Activated naive CD8-positive, alpha-beta T cell treated with anti-CD3 and anti-CD28 coated beads, Interleukin-2, amount 10 ng/mL, durations not matched to agents 7 days and 5 days (primary cell): ENCODE data around the gene TGM4. TPM values are rescaled to one million over a fixed set of nuclear protein-coding genes. Genes with fewer than 3 reads are reported as not detected.

ENCODE experiments used
- ATAC-seq: fragments of 150-1000 bp; cut with Tn5 transposase; one replicate; pipeline ENCODE4 v1.10.0; 2021; ENCODE audit warnings: low read depth, moderate library complexity
- POLR2A ChIA-PET: fragments of 350-600 bp; sonication (Branson Sonifier 250); formaldehyde crosslinking; loops from one replicate; lab custom pipeline; 2021; ENCODE audit warnings: antibody characterized with exemption; lab: Charles Lee
- DNase-seq: peaks from one replicate; pipeline ENCODE4 v3.0.0; 2021
- H3K27ac Mint-ChIP-seq: one replicate; pipeline ENCODE4 v1.8.0; 2022; ENCODE audit warnings: mild to moderate bottlenecking, mixed read lengths
- H3K27me3 Mint-ChIP-seq: one replicate; pipeline ENCODE4 v1.8.0; 2022; ENCODE audit warnings: mild to moderate bottlenecking, moderate library complexity, mixed read lengths
- H3K36me3 Mint-ChIP-seq: one replicate; pipeline ENCODE4 v1.8.0; 2021; ENCODE audit warnings: mild to moderate bottlenecking, mixed read lengths
- H3K4me1 Mint-ChIP-seq: one replicate; pipeline ENCODE4 v1.8.0; 2021; ENCODE audit warnings: mixed read lengths
- H3K4me3 Mint-ChIP-seq: one replicate; pipeline ENCODE4 v1.8.0; 2022; ENCODE audit warnings: mild to moderate bottlenecking, moderate library complexity, mixed read lengths
- H3K9me3 Mint-ChIP-seq: one replicate; pipeline ENCODE4 v1.8.0; 2021; ENCODE audit warnings: mixed read lengths
- total RNA-seq, 2 experiments: library from RNA; stranded (reverse); gene quantifications; one replicate each; pipeline ENCODE4 v1.2.3, GENCODE V29; 2021

TGM4 gene
- total RNA-seq, 2 experiments from 2014 or later: not detected

DNA sequence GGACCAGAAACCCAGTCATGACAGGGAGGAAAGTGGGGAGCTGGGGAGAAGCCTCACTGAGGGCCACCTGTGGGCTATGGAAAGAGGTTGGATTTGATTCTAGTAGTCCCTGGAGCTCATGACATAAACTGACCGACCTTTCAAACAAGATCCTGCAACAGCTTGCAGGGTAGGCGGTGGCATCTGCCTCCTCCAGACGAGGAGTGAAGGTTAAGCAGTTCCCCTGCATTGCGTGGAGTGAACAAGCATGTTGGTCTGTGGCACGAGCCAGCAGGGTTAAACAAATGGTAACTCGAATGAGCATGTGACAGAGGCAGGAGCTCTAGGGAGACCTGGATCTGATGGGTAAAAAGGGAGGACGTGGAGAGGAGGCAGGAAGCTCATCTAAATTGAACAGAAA is 12.7 kb downstream of the TGM4 start:
- DNase-seq: no peak
- ATAC-seq: no peak
- H3K4me1 Mint-ChIP-seq: peaks cover 3% of the 10 kb centered on the region
- no peak overlapping the region for H3K27ac Mint-ChIP-seq
- no peaks in the 10 kb centered on the region for H3K9me3 Mint-ChIP-seq
- H3K4me3 Mint-ChIP-seq: no peak overlapping the region
- no peaks in the 10 kb centered on the region for H3K36me3 Mint-ChIP-seq
- H3K27me3 Mint-ChIP-seq: peaks cover 13% of the 10 kb centered on the region
- POLR2A ChIA-PET: no interaction called here

DNA sequence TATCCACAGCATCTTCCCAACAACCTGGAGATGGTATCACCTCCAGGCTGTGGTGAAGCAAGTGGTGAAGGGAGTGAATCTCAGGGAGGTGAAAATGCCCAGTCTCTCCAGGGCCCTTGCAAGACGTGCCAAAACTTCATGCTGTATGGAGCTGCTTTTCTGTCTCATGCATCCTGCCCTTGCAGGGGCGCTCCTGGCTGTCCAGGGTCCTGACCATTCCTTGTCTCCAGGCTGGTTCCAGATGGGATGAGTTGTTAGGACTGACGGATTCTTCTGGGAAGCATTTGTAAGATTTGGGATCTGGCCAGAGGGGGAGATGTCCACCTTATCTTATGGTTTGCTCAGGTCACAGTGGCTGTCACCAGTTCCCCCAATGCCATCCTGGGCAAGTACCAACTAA is 15.8 kb downstream of the TGM4 start:
- no peak for ATAC-seq
- no peak overlapping the region for H3K27ac Mint-ChIP-seq
- POLR2A ChIA-PET: no interaction called here
- H3K36me3 Mint-ChIP-seq: no peaks in the 10 kb centered on the region
- H3K27me3 Mint-ChIP-seq: peaks cover 13% of the 10 kb centered on the region
- no peaks in the 10 kb centered on the region for H3K9me3 Mint-ChIP-seq
- H3K4me1 Mint-ChIP-seq: peaks cover 3% of the 10 kb centered on the region
- H3K4me3 Mint-ChIP-seq: no peak overlapping the region
- DNase-seq: no peak

DNA sequence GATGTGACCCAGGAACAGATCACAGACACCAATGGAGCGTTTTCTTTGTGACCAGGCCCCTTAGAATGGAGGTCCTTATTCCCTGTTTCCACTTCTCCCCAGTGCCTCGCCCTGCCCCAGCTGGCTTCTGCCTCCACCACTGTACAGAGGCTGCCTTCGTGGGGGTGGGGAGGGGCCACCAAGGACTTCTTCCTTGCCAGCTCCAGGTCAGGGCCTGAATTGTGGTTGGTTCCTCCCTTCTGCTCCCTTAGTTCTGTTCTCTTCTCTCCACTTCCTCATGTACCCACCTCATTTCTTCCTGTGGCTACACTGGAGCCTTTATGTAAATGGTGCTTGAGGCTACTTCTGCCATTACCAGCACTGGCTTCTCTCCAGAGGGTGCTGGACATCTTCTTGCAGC is 16.4 kb downstream of the TGM4 start:
- H3K9me3 Mint-ChIP-seq: no peaks in the 10 kb centered on the region
- H3K27ac Mint-ChIP-seq: no peak overlapping the region
- ATAC-seq: no peak
- POLR2A ChIA-PET: no interaction called here
- peaks cover 13% of the 10 kb centered on the region for H3K27me3 Mint-ChIP-seq
- H3K36me3 Mint-ChIP-seq: no peaks in the 10 kb centered on the region
- peaks cover 3% of the 10 kb centered on the region for H3K4me1 Mint-ChIP-seq
- H3K4me3 Mint-ChIP-seq: no peak overlapping the region
- DNase-seq: no peak

DNA sequence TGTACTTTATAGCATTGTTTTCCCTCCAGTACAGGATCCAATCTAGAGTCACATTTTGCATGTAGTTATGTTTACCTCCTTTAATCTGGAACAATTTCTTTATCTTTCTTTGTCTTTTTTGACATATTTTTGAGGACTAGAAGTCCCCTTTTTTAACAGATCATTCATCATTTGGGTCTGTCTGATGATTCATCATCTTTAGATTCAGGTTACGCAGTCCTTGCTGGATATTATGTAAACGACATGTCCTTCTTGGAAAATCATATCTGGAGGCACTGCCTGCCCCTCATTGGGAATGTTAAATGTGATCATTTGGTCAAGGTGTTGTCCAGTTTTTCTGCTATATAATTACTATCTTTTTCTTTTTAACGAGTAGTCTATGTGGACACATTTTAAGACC is 18.3 kb downstream of the TGM4 start:
- H3K4me1 Mint-ChIP-seq: peaks cover 3% of the 10 kb centered on the region
- H3K9me3 Mint-ChIP-seq: no peaks in the 10 kb centered on the region
- H3K27ac Mint-ChIP-seq: no peak overlapping the region
- DNase-seq (no peak), ATAC-seq (no peak)
- H3K36me3 Mint-ChIP-seq: no peaks in the 10 kb centered on the region
- no peak overlapping the region for H3K4me3 Mint-ChIP-seq
- peaks cover 10% of the 10 kb centered on the region for H3K27me3 Mint-ChIP-seq
- POLR2A ChIA-PET: no interaction called here

DNA sequence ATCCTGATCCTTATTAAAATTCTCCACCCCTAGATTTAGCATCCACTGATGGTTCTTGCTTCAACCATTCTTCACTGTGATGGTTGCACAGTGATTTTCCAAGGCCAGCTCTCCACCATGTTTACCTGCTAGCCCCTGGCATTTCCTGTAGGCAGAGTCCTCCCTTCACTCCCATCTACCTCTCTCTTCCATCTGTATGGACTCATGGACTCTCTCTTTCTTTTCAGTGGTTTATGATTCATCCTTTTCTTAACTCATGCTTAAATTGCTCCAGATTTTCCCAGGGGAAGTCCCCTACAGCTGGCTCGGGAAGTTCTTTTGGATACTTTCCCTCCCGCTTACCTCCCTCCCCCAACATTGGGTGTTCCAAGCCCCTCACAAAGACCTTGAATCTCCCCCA is 18.7 kb downstream of the TGM4 start:
- H3K27me3 Mint-ChIP-seq: peaks cover 11% of the 10 kb centered on the region
- ATAC-seq (no peak), DNase-seq (no peak)
- no peaks in the 10 kb centered on the region for H3K9me3 Mint-ChIP-seq
- no peaks in the 10 kb centered on the region for H3K36me3 Mint-ChIP-seq
- no peak overlapping the region for H3K27ac Mint-ChIP-seq
- POLR2A ChIA-PET: no interaction called here
- no peak overlapping the region for H3K4me3 Mint-ChIP-seq
- peaks cover 3% of the 10 kb centered on the region for H3K4me1 Mint-ChIP-seq

DNA sequence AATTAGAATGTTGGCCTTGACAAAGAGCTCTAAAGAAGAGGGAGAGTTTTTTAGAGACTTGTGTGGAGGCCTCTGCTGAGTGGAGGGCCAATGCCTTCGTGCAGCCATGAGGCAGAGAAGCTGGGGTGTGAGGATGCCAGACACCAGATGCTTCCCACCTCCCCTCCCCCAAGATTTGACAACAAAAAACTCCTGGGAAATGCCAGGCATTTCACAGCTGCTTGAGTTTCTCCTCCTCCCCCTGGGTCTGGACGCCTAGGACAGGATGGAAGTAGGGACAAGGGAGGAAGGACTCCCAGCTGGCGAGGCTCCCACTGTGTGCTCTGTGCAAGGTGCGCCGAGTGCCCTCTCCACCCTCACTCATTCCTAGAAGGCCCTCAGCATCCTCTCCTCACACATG is 20.1 kb downstream of the TGM4 start:
- Mint-ChIP-seq H3K4me3 (no peak overlapping the region), H3K4me1 (peaks cover 3% of the 10 kb centered on the region), H3K27ac (no peak overlapping the region), H3K27me3 (peaks cover 12% of the 10 kb centered on the region), H3K36me3 (no peaks in the 10 kb centered on the region), H3K9me3 (no peaks in the 10 kb centered on the region)
- POLR2A ChIA-PET: no interaction called here
- ATAC-seq (no peak), DNase-seq (no peak)

DNA sequence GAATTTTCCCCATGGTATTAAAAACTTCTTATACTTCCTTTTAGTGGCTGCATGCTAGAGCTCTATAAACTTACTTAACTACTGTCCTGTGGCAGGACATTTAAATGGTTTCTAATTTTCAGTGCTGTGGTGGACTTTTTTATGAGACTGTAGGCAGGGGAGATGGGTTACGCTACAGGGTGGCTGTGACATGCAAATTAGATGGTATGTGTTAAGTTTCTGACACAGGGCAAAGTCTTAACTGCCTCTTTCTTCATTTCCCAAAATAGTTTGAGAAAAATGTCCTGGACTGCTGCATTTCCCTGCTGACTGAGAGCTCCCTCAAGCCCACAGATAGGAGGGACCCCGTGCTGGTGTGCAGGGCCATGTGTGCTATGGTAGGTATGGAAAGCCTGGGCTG is 22.0 kb downstream of the TGM4 start:
- H3K36me3 Mint-ChIP-seq: no peaks in the 10 kb centered on the region
- no peaks in the 10 kb centered on the region for H3K9me3 Mint-ChIP-seq
- H3K4me3 Mint-ChIP-seq: no peak overlapping the region
- H3K27ac Mint-ChIP-seq: no peak overlapping the region
- no peak for DNase-seq
- H3K4me1 Mint-ChIP-seq: peaks cover 8% of the 10 kb centered on the region
- no peak for ATAC-seq
- POLR2A ChIA-PET: no interaction called here
- peaks cover 9% of the 10 kb centered on the region for H3K27me3 Mint-ChIP-seq

DNA sequence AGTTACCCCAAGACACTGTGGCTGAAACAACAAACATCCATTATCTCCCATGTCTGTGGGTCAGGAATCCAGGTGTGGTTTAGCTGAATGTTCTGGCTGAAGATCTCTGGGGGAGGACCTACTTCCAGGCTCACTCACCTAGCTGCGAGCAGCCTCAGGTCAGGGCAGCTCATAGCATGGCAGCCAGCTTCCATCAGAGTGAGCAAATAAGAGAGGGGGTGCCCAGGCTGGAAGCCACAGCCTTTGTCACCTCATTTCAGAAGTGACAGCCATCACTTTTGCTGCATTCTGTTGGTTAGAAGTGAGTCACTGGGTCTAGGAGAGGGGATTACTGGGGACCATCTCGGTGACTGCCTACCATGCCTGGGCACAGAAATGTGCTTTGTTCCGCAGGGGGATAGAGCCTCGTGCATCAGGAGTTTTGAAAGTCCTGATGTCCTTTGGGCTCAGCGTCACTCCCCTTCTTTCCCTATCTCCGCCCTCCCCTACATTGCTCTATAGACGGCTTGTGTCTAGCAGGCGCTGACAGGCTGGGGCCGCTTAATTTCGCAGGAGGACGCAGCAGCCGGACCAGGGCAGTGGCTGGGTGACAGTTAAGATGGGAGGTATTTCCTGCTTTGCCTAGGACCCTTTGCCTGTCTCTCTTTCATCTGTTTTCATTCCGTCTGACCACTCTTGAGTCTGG is 25.4 kb downstream of the TGM4 start:
- POLR2A ChIA-PET: no interaction called here
- H3K36me3 Mint-ChIP-seq: no peaks in the 10 kb centered on the region
- no peak for DNase-seq
- peaks cover 15% of the 10 kb centered on the region for H3K27me3 Mint-ChIP-seq
- no peak for ATAC-seq
- H3K27ac Mint-ChIP-seq: no peak overlapping the region
- no peak overlapping the region for H3K4me3 Mint-ChIP-seq
- H3K9me3 Mint-ChIP-seq: no peaks in the 10 kb centered on the region
- H3K4me1 Mint-ChIP-seq: peaks cover 8% of the 10 kb centered on the region

DNA sequence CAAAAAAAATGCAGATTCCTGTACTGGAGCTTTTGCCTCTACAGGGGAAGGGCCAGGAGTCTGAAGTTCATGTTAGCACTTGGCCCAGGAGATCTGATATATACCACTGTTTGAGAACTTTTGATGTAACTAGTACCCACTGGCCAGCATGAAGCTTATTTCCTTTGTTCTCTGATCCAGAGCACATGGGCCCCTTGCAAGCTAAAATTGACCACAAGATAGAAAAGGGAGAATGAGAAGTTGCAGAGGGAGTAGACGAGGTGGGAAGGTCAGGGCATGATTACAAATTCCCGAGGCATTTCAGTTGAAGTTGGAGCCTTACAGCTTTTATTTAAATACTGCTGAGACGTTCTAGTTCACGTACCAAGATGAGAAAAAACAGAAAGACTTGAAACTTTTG is 28.2 kb downstream of the TGM4 start:
- H3K4me3 Mint-ChIP-seq: no peak overlapping the region
- H3K27ac Mint-ChIP-seq: no peak overlapping the region
- H3K27me3 Mint-ChIP-seq: peaks cover 20% of the 10 kb centered on the region
- peaks cover 8% of the 10 kb centered on the region for H3K4me1 Mint-ChIP-seq
- no peaks in the 10 kb centered on the region for H3K36me3 Mint-ChIP-seq
- POLR2A ChIA-PET: no interaction called here
- no peak for ATAC-seq
- H3K9me3 Mint-ChIP-seq: no peaks in the 10 kb centered on the region
- DNase-seq: no peak

DNA sequence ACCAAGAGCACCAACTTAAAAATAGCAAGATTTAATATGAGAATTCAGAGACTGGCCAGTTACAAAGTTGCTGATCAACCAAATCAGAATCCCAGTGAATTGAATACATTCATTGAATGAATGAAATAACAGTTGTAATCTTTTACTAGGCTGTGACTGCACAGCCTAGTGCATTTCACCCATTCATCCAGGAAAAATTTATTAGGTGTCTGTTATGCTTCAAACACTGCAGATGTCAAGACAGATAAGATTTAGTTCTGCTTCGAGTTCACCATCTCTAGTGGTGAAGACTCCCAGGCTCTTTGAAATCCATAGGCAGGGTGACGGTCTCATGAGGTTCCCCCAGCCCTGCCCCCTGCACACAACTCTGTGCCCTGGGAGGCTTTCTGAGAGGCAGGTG is 28.9 kb downstream of the TGM4 start:
- Mint-ChIP-seq H3K27me3 (peaks cover 20% of the 10 kb centered on the region), H3K4me3 (no peak overlapping the region), H3K9me3 (no peaks in the 10 kb centered on the region), H3K27ac (no peak overlapping the region), H3K4me1 (peaks cover 8% of the 10 kb centered on the region), H3K36me3 (no peaks in the 10 kb centered on the region)
- no peak for ATAC-seq
- no peak for DNase-seq
- POLR2A ChIA-PET: no interaction called here

DNA sequence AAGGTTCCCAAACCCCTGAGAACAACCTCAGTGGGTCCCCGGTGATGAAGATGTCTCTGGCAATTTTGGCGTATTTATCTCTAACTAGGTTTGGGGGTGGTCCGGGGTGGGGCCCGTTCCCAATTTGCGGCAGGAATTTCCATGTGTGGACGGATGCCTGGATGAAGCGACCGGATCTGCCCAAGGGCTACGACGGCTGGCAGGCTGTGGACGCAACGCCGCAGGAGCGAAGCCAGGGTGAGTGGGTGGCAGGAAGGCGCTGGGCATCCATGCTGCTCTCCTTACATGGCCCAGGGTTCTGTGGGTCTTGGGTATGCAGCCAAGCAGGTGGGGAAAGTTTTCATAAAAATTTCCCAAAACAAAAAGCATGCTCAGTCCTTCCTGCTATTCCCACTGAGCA is 29.3 kb downstream of the TGM4 start:
- H3K36me3 Mint-ChIP-seq: no peaks in the 10 kb centered on the region
- H3K4me1 Mint-ChIP-seq: peaks cover 8% of the 10 kb centered on the region
- POLR2A ChIA-PET: no interaction called here
- no peaks in the 10 kb centered on the region for H3K9me3 Mint-ChIP-seq
- no peak for DNase-seq
- H3K27ac Mint-ChIP-seq: no peak overlapping the region
- H3K27me3 Mint-ChIP-seq: peaks cover 20% of the 10 kb centered on the region
- H3K4me3 Mint-ChIP-seq: no peak overlapping the region
- ATAC-seq: no peak

DNA sequence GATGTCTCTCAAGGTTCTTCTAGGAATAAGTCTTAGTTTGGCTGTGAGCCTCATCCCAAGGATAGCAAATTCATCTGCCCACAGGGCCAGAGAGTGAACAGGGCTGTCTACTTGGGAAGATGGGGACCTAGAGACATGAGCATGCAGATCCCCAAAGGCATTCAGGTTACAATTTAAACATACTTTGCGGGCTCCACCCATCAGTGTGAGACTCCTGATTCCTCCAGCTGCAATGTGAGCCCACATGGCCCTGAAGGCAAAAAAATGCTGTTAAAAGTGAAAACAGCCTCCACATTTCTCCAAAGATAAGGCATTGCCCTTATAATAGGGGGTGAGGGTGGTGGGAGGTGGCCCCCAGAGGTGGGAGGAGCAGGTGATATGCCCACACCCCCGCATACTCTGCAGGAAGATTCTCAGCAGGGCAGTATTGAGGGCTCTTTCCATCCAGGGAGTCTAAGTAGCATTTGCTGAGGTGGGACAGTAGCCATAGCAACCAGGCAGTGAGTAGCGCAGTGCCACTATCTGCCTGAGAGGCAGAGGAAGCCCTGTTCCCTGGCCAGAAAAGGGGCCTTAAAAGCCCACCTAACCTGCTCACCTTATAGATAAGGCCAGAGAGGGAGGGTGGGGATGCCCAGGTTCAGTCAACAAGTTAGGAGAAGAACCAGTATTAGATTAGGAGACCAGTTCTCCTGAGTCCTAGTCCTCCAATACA is 31.2 kb downstream of the TGM4 start:
- no peak for DNase-seq
- ATAC-seq: no peak
- Mint-ChIP-seq H3K4me1 (peaks cover 1% of the 10 kb centered on the region), H3K9me3 (peaks cover 2% of the 10 kb centered on the region), H3K27me3 (peaks cover 30% of the 10 kb centered on the region), H3K4me3 (no peak overlapping the region), H3K36me3 (no peaks in the 10 kb centered on the region), H3K27ac (no peak overlapping the region)
- POLR2A ChIA-PET: no interaction called here

DNA sequence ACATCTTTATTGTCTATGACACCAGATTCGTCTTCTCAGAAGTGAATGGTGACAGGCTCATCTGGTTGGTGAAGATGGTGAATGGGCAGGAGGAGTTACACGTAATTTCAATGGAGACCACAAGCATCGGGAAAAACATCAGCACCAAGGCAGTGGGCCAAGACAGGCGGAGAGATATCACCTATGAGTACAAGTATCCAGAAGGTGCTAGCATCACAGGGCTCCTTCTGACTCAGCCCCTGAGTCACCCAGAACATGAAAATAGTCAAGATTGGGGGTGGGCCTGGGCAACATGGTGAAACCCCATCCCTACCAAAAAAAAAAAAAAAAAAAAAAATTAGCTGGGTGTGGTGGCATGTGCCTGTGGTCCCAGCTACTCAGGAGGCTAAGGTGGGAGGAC is 32.6 kb downstream of the TGM4 start:
- peaks cover 30% of the 10 kb centered on the region for H3K27me3 Mint-ChIP-seq
- H3K9me3 Mint-ChIP-seq: peaks cover 2% of the 10 kb centered on the region
- no peaks in the 10 kb centered on the region for H3K36me3 Mint-ChIP-seq
- POLR2A ChIA-PET: no interaction called here
- DNase-seq (no peak), ATAC-seq (no peak)
- H3K4me1 Mint-ChIP-seq: no peaks in the 10 kb centered on the region
- H3K27ac Mint-ChIP-seq: no peak overlapping the region
- H3K4me3 Mint-ChIP-seq: no peak overlapping the region

DNA sequence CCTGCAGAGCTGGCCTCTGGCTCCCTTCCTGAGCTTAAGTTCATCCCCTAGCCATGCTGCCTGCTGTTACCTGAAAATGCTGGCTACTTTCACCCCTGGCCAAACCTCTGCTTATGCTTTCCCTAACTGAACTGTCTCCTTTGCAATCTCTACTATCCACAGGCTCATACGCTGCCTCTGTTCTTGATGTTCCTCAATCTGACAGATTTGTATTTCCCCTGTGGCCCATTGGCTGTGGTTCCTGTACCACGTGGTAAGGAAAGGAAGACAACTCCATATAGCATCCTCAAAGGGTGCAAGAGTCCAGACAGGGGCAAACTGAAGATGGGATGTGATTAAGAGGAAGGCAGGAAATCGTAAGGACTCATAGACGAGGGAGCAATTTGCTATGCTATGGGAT is 33.2 kb downstream of the TGM4 start:
- peaks cover 27% of the 10 kb centered on the region for H3K27me3 Mint-ChIP-seq
- no peak for DNase-seq
- POLR2A ChIA-PET: no interaction called here
- no peak overlapping the region for H3K27ac Mint-ChIP-seq
- ATAC-seq: no peak
- H3K4me3 Mint-ChIP-seq: no peak overlapping the region
- no peaks in the 10 kb centered on the region for H3K36me3 Mint-ChIP-seq
- H3K9me3 Mint-ChIP-seq: peaks cover 2% of the 10 kb centered on the region
- no peaks in the 10 kb centered on the region for H3K4me1 Mint-ChIP-seq
